GM19035 (cell line): Measurements from ENCODE around the gene EIF3L.

ENCODE experiments used
- ATAC-seq: cut with Tn5 transposase; IDR thresholded peaks from one replicate; pipeline ENCODE4 v1.9.1; 2021; ENCODE audit not compliant: unreplicated experiment

Gene EIF3L

DNA sequence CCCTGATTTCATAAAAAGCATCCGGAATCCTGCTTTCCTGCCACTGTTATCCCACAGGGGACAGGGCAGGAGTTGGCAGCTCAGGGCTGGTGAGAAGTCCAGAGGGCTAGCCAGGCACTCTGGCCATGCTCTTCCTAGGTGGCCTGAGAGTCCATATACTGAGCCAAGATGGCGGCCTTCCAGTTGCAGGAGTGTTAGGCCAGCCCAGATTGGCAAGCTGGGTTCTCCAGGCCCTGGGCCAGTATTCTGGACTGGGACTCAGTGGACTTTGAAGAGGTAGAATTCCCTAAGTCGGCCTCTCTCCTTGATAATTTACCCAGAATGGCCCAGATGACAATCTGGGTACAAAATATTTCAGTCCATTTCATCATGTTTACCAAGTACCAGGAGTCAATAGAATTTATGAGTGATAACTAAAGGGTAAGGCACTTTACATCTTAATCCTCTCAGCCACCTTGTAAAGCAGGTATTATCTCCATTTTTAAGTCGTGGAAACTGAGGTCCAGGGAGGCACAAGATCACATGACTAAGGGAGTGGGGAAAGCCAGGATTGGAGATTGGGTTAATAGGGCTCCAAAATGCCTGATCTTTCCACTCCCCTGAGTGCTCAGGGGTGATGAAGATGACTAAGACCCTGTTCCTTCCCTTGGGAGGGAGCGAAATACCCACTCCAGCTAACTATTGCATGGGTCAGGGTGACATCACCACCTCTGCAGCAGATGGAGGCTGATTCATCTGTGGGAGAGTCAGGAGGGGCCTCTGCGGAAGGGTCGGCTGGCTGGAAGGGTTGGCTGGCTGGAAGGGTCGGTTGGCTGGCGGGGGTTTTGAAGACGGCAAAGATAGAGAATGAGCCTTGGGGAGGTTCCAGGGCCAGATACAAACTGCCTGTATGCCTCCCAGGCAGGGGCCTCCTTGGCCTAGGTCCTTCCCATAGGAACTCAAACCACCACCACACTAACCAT, 55.6 kb downstream of the EIF3L start:
- ATAC-seq, result no peak

DNA sequence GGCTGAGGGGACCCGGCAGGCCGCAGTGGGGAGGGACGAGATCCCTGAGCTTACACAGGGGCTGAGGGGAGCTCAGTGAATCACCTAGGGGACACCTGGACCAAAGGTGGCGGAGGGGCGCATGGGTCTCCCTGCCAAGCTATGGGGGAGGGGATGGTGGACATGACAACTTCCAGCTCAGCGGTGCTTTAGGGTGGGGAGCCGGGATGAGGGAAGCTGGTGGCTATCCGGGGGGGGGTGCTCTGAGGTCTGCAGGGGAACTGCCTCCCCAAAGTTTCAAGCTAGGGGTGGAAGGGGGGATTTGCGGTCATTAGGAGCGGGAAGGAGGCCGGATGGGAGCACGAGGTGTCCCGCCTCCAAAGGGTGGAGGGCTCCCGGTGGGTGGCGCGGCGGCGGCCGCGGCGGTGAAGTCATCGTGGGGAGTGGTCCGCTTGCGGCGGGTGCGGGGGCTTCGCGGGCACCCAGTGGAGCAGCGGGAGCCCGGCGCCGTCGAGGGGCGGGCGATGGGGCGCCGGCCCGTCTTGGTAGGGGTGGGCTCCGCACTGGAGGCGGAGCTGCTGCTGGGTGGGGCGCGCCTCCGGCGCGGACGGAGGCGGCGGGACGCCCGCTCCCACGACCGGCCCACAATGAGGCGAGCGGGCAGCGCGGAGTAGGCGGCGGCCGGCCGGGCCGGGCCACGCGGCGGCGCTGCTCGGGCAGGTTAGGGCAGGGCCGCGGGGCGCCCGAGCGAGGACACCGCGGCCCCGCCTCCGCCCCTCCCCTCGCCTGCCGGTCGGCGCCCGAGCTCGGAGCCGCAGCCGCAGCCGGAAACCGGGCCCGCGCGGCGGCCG, 56.5 kb downstream of the EIF3L start, which contains the start of gene MICALL1:
Gene MICALL1 (plus strand): TSS at position 764 of the 830 bp plus-strand sequence. CDS start 126 bp downstream, outside the sequence.
- peak; percentile 80 for ATAC-seq

DNA sequence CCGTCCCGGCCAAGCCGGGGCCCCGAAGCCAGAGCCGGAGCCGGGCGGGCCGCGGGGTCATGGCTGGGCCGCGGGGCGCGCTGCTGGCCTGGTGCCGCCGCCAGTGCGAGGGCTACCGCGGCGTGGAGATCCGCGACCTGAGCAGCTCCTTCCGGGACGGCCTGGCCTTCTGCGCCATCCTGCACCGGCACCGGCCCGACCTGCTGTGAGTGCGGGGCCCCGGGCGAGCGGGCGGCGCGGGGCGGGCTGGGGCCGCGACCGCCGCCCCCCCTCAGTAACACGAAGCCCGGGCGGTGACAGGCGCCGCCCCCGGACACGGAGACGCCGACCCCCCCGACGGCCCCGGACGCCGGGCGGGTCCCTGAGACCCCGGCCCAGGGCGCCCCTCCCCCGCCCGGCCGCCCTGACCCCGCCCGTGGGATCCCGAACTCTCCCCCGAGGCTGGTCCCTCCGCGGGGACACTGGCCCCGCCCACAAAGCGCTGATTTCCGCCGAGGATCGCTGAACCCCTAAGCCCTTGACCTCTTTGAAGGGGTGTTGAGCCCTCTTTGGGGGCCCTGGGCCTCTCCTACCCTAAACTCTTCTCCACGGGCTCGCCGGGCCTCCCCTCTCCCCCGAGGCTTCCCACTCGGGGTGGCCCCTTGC, 57.3 kb downstream of the EIF3L start:
- peak; percentile 38 for ATAC-seq

DNA sequence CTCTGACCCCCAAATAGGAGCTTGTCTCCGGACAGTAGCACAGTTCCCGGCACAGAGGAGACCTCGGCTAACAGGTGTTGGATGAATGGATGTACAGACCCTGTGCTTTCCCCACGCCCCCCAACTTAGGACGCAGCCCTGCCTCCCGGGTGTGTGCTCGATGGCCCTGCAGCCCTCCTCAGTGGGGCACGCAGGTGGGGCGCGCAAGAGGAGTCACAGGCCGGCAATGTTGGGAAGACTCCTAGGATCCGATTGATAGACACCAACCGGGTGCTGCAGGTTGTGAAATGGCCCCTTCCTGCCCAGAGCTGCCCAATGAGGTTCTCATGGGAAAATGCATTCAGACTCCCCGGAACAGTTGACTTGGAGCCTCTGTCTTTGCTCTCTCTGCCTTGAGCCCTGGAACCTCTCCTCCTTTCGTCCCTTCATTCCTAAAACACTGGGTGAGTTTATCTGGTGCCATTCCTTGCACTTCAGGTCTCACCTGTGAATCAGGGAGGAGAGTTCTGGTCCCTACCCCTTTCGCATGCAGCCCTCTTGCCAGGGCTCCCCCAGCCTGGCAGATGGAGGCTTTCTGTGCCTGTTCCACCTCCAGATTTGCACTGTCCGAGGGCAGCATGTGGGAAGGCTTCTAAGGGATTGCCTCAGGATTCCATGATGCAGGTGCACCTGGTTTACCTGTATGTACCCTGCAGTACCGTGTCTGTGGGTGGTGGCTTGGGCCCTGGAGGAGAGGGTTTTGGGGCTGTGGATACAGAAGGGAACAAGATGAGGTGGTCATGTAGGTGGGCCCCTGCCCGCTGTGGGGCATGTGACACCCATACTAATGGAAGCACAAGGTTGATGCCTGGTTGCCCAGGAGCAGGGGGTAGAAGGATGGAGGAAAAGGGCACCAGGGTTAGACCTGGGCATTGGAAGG, 58.1 kb downstream of the EIF3L start:
- no peak for ATAC-seq

DNA sequence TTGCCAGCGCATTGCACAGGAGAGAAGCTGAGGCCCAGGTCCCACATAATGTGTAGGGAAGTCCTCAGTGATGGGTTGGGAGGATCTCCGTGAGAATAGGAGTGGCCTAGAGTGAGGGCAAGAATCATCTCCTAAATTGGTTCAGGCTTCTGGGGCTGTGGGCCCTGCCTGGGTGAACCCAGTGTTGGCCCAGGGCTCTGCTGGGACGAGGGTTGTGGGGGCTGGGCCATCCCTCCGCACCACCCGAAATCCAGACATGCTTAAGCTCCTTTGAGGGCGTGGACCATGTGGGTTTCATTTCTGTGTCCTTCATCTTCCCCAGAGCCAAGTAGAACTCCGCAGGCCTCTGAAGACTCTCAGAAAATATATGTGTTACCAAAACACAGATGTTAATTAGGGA, 60.5 kb downstream of the EIF3L start:
- ATAC-seq, result no peak

DNA sequence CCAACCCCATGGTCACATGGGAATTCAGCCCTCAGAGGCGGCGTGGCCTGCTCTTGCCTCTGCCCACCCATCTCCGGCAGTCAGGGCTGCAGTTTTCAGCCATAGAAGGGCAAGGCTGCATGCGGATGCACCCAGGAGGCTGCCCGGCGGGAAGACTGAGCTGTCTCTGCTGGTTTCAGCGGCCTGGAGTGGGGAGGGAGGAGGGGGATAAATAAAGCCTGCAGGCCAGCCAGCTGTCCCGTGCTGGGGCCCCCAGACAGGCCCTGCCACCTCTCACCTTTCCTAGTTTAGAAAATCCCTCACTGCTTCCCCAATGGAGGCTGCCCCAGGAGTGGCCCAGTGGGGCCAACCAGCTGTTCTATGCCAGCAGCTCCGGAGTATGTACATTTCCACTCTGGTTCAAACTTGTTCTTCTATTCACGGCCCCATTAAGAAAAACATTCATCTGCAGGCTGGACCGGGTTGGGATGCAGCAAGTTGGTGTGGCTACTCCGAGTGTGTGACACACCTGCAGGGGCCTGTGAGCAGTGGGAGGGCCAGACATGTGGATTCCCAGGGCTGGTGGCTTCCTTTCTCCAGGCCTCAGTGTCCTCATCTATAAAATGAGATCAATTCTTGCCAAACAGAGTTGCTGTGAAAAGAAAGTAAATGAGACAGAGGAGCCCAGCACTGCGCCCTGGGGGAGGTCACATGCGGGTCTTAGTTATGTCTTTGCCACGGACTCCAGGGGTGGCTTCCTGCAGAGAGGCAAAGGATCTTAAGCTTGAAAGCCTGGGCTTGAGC, 61.9 kb downstream of the EIF3L start:
- no peak for ATAC-seq

DNA sequence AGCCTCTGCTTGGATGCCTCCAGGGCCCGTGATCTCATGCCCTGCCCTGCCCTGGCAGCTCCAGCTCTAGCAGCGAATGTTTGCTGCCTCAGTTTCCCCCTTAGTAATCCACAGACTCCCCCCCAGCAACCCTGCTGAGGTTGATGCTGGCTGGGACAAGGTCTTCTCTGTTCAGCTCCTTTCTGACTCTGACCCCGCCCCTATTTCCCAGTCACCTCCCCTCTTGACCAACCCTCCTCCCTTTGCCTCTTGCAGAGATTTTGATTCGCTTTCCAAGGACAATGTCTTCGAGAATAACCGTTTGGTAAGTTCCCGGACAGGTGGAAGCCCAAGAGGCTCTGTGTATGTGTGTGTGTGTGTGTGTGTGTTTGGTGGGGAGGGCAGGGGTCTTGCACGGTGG, 62.5 kb downstream of the EIF3L start:
- ATAC-seq, result no peak

DNA sequence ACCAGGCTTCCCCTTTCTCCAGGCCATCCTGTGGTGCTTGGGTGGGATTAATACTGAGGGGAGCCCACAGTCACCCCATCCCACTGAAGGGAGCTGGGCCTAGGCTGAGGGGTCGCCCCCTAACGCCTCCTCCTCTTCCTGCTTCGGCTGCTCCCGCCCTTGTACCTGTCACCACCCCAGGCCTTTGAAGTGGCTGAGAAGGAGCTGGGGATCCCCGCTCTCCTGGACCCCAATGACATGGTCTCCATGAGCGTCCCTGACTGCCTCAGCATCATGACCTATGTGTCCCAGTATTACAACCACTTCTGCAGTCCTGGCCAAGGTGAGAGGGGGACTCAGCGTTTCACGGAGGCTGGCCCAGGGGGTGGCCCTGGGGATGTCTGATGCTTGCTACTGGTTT, 63.0 kb downstream of the EIF3L start:
- ATAC-seq, result no peak

DNA sequence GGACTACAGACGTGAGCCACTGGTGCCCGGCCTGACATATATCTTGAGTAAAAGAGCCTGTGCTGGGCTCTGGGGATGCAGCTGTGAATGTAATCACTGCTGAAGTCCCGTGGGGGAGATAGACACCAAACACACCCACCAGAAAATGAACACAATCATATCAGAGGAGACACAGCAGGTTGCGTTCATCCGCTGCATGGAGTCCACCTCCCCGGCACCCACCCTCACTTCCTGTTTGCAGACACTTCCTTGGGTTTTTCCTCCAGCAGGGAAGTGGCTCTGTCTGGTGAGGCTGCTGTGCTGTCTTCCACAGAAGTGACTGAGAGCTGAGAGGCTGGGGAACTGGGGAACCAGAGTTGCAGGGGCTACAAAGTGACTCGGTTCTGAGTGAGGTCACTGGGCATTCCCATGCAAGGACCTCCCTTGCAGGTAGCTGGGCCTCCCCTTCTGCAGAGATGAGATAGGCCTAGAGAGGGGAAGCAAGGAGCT, 64.1 kb downstream of the EIF3L start:
- ATAC-seq, result no peak

DNA sequence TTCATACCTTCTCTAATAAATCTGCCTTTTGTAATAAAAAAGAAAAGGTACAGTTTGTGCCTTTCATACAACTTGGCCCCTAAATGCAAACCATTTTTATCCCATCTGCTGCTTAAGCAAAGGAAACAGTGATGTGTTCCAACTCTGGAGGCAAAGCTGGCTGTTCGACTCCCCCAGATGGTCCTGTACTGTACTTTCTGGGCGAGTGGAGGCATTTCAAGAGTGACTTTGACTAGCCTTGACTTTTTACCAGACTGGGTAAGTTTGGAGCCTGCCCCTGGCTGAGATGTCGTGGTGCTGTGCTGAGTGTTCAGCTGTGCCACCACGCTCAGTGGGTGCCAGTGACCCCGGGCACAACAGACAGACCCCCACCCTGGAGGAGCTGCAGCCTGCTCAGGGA, 67.1 kb downstream of the EIF3L start:
- no peak for ATAC-seq

DNA sequence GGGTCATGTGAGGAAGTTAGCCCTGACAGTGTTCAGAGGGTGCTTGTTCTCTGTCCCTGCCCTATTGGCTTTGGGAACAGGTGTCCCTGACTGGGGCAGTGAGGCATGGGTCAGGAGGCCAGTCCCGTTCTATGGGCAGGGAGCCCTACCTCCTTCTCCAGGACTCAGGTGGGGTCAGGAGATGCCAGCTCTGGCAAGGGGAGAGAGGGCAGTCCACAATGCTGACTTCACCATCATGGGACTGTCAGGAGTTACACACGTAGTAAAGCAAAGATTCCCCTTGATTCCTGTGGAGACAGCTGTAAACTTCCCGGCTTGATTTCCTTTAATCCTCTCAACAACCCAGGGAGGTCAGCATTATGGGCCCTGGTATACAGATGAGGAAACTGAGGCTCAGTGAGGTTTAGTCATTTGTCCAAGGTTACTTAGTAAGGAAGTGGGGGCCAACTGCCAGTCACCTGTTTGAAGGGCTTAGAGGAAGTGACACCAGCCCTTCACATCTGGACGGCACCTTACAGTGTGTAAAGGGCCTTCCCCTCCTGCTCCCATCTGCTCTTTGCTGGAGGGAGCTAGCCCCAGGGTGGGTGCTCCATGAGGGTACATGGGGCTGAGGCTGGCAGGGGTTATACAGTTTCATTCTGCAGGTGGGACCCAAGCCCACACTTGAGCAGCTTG, 68.8 kb downstream of the EIF3L start:
- no peak for ATAC-seq

DNA sequence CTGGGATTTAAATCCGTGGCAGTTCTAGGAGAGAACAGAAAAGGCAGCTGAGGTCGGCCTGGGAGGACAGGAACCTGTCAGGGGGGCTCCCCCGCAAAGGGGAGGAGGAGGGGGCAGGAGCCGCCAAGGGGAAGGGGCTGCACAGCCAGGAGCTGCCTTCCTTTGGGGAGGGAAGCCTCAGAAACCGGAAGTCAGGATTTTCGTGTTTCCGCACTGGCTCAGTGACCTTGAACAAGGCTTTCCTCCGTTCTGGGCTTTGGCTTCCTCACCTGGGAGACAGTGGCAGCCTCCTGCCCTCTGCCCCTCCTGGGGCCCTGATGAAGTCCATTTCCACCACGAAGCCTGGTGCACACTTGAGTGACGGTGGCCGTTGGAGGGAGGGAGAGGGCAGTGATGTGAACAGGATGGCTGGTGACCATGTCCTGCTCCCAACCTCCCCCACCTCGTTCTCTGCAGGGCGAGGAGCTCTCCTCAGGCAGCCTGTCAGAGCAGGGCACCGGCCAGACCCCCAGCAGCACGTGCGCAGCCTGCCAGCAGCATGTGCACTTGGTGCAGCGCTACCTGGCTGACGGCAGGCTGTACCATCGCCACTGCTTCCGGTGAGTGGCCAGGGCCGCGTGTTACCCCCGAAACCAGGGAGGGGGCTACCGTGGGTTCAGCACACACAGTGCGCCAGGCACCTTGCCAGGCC, 69.5 kb downstream of the EIF3L start:
- ATAC-seq, result no peak

DNA sequence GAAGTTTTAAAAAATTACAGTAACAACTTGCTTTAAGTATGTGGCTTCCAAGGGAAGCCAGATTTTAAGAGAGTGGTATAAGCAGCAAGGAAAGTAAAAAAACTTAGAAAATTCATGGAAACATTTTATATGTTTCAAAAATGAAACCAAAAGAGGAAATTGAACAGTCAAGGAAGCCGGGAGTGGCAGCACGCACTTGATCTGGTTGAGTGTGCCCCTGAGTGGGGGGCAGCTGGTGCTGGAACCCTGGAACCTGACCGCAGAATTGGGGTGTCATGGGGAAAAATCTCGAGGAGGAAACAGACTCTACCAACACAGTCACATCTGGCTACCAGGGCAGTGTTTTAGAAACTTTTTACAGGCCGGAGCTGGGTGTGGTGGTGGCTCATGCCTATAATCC, 70.9 kb downstream of the EIF3L start:
- no peak for ATAC-seq

DNA sequence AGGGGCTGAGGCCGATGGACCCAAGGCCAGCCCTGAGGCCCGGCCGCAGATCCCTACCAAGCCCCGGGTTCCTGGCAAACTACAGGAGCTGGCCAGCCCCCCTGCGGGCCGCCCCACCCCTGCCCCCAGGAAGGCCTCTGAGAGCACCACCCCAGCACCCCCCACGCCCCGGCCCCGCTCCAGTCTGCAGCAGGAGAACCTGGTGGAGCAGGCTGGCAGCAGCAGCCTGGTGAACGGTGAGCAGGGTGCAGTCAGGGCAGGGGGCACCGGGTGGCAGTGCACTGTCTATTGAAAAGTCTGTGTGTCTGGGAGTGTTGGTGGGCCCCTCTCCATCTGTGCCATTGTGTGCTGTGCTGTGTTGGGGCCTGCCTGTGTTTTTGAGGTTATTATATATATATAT, 73.0 kb downstream of the EIF3L start:
- no peak for ATAC-seq

DNA sequence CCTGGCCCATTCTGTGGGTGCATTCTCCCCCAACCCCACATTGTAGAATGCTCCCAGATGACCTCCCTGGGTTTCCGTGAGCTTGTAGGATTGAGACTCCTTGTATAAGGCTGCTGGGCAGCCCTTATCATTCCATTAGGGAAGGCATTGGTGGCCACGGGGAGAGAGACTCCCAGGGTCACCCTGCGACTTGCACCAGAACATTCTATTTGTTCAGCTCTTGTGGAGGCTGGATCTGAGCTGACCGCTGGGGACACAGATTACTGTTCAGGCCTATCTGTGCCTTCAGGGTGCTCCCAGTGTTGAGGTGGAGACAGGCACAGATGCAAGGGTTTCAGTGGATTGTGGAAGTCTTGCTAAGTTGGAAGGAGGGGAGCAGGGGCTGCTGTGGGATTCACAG, 74.7 kb downstream of the EIF3L start:
- no peak for ATAC-seq

DNA sequence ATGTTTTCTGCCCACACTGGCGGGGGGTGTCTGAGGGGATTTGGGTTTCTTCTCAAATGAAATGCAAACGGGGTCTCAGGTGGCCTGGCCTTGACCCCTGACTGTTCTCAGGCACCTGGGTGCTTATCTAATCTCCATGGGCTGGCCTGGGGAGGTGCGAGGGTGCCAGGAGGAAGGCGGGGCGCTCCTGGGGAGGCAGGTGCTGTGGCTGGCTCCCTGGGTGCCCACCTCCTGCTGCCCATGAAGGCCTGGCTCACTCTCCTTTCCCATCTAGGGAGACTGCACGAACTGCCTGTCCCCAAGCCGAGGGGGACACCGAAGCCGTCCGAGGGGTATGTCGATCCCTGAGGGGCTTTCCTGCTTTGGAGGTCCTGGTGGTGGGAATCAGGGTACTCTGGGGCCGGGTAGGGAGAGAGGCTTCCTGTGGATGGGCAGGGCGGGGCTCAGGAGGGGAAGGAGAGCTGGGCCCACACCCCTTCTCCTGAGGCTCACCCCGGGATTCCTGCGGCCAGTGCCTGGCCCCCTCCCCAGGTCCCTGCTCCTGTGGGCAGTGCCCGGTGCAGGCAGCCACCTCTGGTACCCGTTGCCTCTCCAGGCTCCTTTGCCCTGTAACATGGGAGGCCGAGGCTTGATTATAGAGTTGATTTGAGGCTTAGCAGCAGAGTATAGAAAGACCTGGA, 75.3 kb downstream of the EIF3L start:
- ATAC-seq, result no peak

DNA sequence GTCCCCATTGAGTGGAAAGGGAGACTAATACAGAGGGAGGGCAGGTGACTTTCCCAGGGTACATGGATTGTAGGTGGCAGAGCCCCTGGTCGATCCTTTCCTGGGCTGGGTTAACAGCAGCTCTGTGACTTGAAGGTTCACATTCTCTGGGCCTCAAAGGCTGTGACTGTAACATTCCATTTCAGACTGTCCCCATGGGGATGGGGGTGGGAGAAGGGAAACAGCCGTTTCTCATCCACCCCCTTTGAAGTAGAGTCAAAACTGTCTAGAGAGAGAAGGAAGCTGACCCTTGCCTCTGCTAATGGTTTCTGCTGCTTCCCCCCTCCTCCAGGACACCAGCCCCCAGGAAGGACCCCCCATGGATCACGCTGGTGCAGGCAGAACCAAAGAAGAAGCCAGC, 76.1 kb downstream of the EIF3L start:
- no peak for ATAC-seq

DNA sequence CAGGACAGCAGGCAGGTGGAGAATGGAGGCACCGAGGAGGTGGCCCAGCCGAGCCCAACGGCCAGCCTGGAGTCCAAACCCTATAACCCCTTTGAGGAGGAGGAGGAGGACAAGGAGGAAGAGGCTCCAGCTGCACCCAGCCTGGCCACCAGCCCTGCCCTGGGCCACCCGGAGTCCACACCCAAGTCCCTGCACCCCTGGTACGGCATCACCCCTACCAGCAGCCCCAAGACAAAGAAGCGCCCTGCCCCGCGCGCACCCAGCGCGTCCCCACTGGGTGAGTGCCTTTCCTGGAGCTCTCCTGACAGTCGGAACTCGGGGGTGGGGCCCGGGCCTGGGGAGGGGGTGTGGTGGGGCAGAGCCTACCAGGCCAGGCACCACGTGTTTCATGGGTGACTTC, 76.5 kb downstream of the EIF3L start:
- ATAC-seq, result no peak
